Activated CD8-positive, alpha-beta memory T cell treated with anti-CD3 and anti-CD28 coated beads, Interleukin-2, amount 50 U/mL, for 48 hours (primary cell): ENCODE results near the gene PRUNE2.

Experiments
- DNase-seq: peaks from one replicate; pipeline ENCODE4 v3.0.0-alpha.2; 2020

Gene PRUNE2

DNA sequence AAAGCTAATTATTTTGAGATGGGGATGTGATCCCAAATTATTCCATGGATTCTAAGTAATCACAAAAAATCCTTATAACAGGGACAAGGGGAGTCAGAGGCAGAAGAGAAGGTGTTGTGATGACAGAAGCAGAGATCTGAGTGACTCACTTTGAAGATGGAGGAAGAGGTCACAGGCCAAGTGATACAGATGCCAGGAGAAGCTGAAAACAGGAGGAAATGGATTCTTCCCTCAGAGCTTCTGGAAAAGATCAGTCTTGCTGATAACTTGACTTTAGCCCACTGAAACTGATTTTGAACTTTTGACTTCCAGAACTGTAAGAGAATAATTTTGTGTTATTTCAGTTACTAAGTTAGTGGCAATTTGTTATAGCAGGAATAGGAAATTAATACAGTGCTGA, 341.6 kb downstream of the PRUNE2 start:
- DNase-seq, result no peak

DNA sequence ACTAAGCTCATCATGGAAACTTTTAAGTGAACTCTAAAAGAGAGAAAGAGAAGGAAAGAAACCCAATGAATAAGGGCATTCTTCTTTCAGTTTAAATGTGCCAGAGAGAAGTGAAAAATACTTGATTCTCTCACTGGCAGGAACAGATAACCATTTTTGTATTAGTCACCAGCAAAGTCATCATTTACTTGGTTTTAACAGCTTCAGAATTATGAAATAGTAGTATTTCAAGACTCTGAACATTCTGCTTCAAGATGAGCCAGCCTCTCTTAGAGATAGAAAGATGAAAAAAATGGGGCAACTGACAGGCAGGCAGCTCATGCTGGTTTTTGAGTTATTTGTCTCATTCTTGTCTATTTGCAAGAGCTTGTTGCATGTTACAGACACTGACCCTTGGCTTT, 343.4 kb downstream of the PRUNE2 start:
- no peak for DNase-seq

DNA sequence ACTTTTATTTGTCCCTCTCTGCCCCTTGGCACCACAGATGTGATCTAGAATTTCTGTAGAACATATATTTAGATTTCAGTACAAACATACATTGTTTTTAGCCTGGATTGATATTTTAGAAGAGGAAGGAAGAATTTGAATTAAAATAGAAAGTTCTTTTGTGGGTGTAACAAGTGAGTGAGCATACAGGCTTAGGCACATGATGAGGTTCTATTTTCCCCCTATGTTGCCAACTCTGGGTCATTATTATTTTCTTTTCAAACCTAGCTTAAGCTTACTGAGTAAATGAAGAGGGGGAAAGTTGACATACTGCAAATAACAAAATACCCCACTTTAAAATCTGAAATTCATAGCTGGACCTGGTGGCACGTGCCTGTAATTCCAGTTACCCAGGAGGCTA, 344.0 kb downstream of the PRUNE2 start:
- DNase-seq, result no peak
